Vagina (tissue), 2 donors: ENCODE results near the gene MBL2. TPM values are rescaled to one million over a fixed set of nuclear protein-coding genes. Genes with fewer than 3 reads are reported as not detected.

Source experiments
- DNase-seq, 2 donors: peaks; one replicate each; pipeline ENCODE4 v3.0.0-alpha.2; 2017; ENCODE audit errors: extremely low spot score in 2 of 2
- H3K27ac ChIP-seq: fragments of 200-600 bp; sonication (generic); one replicate; pipeline ENCODE4 v1.5.1; 2019
- H3K27me3 ChIP-seq: fragments of 200-600 bp; sonication (generic); one replicate; pipeline ENCODE4 v1.5.1; 2019
- H3K36me3 ChIP-seq, 2 donors: fragments of 200-600 bp; sonication (generic); one replicate each; pipeline ENCODE4 v1.5.1; 2017 to 2019
- H3K4me1 ChIP-seq: fragments of 200-600 bp; sonication (generic); one replicate; pipeline ENCODE4 v1.5.1; 2019
- H3K4me3 ChIP-seq, 2 donors: fragments of 200-600 bp; sonication (generic); 1 replicate in 1 of 2; 2 replicates in 1 of 2; pipeline ENCODE4 v1.5.1; 2016 to 2019
- H3K9me3 ChIP-seq: fragments of 200-600 bp; sonication (generic); one replicate; pipeline ENCODE4 v1.5.1; 2019
- POLR2A ChIP-seq, 2 donors: fragments of 450-650 bp; IDR thresholded peaks; one replicate each; pipeline ENCODE4 v1.6.1; 2017; ENCODE audit warnings: antibody characterized with exemption in 2 of 2, mild to moderate bottlenecking in 2 of 2, moderate library complexity in 2 of 2
- POLR2AphosphoS5 ChIP-seq, 2 donors: sonication (generic); formaldehyde crosslinking; IDR thresholded peaks; one replicate each; pipeline ENCODE4 v1.9.0; 2017; ENCODE audit warnings: antibody characterized with exemption in 2 of 2, mild to moderate bottlenecking in 2 of 2, low read depth in 1 of 2; ENCODE audit not compliant: insufficient read depth in 1 of 2
- intact Hi-C: fragments of 100-400 bp; cut with DNase I; formaldehyde crosslinking; loops from one replicate; pipeline ENCODE4 v1.15.1; 2023
- total RNA-seq: library from RNA; depleted of rRNA; stranded (reverse); fragments of >200 nt; gene quantifications from one replicate; pipeline ENCODE4 v1.2.3, GENCODE V29; 2016
- TF ChIP-seq, protein P1 (sequence below), 3 experiments: fragments of 450-650 bp in 2 of 3; fragments of 200-600 bp in 1 of 3; sonication (generic) in 1 of 3; IDR thresholded peaks; one replicate each; pipeline ENCODE4 v1.5.1; 2017 to 2019; ENCODE audit warnings: antibody characterized with exemption in 3 of 3, mild to moderate bottlenecking in 2 of 3, moderate library complexity in 2 of 3

Gene MBL2
- total RNA-seq, 1 donor from 2014 or later, result not detected

DNA sequence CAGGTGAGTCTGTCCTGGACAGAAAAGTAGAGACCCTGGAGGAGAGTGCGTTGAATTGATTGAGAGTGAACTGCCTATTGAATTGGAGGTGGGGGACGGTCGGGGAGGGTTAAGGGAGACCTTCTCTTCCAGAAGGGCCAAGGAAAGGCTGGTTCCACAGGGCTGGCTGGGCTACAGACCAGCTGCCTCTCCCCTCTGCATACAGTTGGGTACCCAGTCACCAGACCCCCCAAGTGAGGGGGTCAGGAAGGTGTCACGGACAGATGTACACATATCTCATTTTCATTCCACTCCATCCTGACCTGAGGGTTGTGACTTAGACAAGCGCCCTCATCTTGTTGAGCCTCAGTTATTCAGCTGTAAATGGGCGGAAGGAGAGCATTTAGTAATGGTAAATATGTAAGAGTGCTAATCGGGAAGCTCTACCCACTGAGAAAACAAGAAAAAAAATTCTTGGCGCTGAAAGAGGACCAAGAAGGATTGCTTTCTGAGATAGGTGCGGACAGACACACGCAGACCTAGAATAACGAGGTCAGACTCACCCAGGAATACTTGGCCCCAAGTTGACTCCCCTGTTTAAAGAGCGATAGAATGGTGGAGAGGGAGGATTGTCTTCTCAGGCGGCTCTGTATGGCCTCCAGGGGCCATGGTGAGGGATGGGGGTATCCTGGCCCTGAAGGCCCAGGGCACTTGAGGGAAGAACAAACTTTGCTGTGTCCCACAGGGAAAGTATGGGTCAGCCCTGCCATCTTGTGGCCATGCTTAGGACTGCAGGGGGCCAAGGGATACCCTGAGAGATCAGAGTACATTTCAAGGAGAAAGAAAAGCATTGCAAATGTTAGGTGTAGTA, 7.2 kb upstream of the MBL2 start:
- H3K27me3 ChIP-seq, result no peaks in the 10 kb centered on the region
- no peak overlapping the region for H3K27ac ChIP-seq
- H3K4me3 ChIP-seq, result no peak overlapping the region
- TF ChIP-seq, protein P1, sequence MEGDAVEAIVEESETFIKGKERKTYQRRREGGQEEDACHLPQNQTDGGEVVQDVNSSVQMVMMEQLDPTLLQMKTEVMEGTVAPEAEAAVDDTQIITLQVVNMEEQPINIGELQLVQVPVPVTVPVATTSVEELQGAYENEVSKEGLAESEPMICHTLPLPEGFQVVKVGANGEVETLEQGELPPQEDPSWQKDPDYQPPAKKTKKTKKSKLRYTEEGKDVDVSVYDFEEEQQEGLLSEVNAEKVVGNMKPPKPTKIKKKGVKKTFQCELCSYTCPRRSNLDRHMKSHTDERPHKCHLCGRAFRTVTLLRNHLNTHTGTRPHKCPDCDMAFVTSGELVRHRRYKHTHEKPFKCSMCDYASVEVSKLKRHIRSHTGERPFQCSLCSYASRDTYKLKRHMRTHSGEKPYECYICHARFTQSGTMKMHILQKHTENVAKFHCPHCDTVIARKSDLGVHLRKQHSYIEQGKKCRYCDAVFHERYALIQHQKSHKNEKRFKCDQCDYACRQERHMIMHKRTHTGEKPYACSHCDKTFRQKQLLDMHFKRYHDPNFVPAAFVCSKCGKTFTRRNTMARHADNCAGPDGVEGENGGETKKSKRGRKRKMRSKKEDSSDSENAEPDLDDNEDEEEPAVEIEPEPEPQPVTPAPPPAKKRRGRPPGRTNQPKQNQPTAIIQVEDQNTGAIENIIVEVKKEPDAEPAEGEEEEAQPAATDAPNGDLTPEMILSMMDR (IDR thresholded peaks at IDR 0.05), result peak; percentile 37 to 48 (median 42)
- TF ChIP-seq POLR2A (IDR thresholded peaks at IDR 0.05), result no peak
- H3K9me3 ChIP-seq, result no peaks in the 10 kb centered on the region
- intact Hi-C loops, result no loop called here
- H3K36me3 ChIP-seq, result no peaks in the 10 kb centered on the region
- DNase-seq, result peak in 1 of 2 donors; percentile 77
- no peaks in the 10 kb centered on the region for H3K4me1 ChIP-seq

DNA sequence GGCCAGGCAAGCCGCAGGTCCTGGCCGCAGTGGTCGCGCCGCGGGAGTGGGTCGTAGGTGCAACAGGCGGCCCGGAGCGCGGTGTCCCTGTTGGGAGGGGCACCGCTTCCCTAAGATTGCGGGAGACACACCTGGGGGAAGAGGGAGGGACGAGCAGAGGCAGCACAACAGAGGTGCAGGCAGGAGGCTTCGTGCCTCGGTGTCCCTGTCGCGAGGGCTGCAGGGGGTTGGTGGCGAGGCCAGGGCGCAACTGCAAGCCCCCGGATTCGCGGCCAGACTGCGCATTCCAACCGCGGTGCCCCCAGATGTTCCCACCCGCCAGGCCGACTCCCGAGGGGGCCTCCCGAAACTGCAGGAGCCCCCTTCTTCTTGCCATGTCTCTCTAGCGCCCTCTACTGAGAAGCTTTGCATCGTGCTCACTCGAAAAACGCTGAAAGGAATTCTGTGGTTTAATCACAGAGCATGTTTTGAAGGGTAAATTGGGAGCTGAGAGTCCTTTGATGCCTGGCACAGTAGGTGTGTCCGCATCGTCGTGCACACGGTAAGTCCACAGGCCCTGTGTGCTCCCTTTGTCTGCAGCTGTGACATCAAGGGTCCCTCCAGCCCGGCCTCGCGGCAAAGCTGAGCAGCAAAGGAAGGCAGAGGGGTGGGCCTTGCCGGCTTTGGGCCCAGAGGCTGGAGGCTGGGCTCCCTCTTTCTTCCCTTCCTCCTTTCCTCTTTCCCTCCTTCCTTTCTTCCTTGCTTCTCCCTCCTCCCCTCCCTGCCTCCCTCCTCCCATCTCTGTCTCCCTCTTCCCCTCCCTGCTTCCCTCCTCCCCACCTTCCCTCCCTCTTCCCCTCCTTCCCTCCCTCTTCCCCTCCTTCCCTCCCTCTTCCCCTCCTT, 6.2 kb upstream of the MBL2 start:
- Histone ChIP-seq H3K4me3 (no peak overlapping the region), H3K9me3 (no peaks in the 10 kb centered on the region), H3K27ac (no peak overlapping the region), H3K36me3 (no peaks in the 10 kb centered on the region), H3K4me1 (no peaks in the 10 kb centered on the region), H3K27me3 (no peaks in the 10 kb centered on the region)
- intact Hi-C loops, result no loop called here
- TF ChIP-seq POLR2A (IDR thresholded peaks at IDR 0.05) (no peak), POLR2AphosphoS5 (IDR thresholded peaks at IDR 0.05; ENCODE audit: insufficient read depth in 1 of 2, low read depth in 1 of 2) (no peak)
- TF ChIP-seq, protein P1 (IDR thresholded peaks at IDR 0.05), result no peak
- no peak for DNase-seq

DNA sequence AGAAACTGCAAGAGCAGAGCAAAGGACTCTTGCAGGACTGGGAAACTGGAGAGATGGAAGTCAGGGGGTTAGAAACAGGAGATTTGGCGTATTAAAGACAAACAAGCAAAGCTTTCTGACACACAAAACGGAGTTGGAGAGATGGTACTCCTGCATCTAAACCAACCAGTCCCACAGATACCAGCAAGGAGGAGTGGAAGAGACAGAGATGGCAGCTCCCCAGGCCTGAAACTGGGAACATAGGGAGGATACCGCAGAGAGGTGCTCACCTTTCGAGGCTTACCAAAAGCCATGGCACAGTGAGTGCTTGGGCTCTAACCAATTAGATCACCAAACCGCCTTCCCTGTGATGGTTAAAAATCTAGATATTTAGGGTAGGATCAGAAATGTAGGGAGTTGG, 4.8 kb upstream of the MBL2 start:
- Histone ChIP-seq H3K4me3 (no peak overlapping the region), H3K4me1 (no peaks in the 10 kb centered on the region), H3K36me3 (no peaks in the 10 kb centered on the region), H3K9me3 (no peaks in the 10 kb centered on the region), H3K27ac (no peak overlapping the region), H3K27me3 (no peaks in the 10 kb centered on the region)
- TF ChIP-seq, protein P1 (IDR thresholded peaks at IDR 0.05), result no peak
- TF ChIP-seq POLR2AphosphoS5 (IDR thresholded peaks at IDR 0.05; ENCODE audit: insufficient read depth in 1 of 2, low read depth in 1 of 2) (no peak), POLR2A (IDR thresholded peaks at IDR 0.05) (no peak)
- intact Hi-C loops, result no loop called here
- no peak for DNase-seq

DNA sequence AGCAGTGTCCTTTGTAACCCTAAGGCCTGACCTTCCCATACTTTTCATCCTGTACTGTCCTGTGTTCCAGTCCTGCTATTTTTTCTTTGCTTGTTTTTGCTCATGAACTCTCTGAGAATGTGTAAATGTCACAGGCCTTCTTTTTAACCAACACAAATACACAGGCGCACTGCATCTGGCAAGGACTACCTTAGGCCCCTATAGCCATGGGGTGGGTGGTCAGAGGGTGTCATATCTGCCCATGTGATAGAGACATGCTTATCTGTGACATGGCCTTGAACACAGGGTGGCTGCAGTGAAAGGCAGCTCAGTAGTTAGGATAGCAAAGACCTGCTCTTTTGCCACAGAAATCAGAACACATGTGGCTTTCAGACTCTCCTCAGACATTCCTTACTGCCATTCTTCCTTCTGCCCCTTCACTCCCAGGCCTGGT, 3.9 kb upstream of the MBL2 start:
- Histone ChIP-seq H3K4me1 (no peaks in the 10 kb centered on the region), H3K4me3 (no peak overlapping the region), H3K27me3 (no peaks in the 10 kb centered on the region), H3K9me3 (no peaks in the 10 kb centered on the region), H3K27ac (no peak overlapping the region), H3K36me3 (no peaks in the 10 kb centered on the region)
- DNase-seq, result peak in 1 of 2 donors; percentile 83
- TF ChIP-seq POLR2A (IDR thresholded peaks at IDR 0.05) (no peak), POLR2AphosphoS5 (IDR thresholded peaks at IDR 0.05; ENCODE audit: insufficient read depth in 1 of 2, low read depth in 1 of 2) (no peak)
- TF ChIP-seq, protein P1 (IDR thresholded peaks at IDR 0.05), result no peak
- intact Hi-C loops, result no loop called here
